BLaER1 treated with 17β-estradiol and CSF1 and Interleukin-3, amounts not matched to agents 10 nM and 100 nM (cell line): ENCODE measurements around the gene LSM11.
A peak's percentile ranks its signal among the peaks of the same experiment; 100 is the strongest.
"Not testable (repeated sequence)": the region's sequence is repeated elsewhere in the genome, so short reads cannot be mapped to it uniquely, and the experiment has no call there.

Experiments used
- H3K27ac ChIP-seq, 11 experiments: shearing (Covaris generic); formaldehyde crosslinking; 2 replicates each; pipeline ENCODE4 v1.8.1; 2022
- H3K27me3 ChIP-seq, 11 experiments: shearing (Covaris generic); formaldehyde crosslinking; 2 replicates each; pipeline ENCODE4 v1.8.1; 2022
- H3K36me3 ChIP-seq, 11 experiments: shearing (Covaris generic); formaldehyde crosslinking; 2 replicates each; pipeline ENCODE4 v1.8.1; 2022
- H3K4me1 ChIP-seq, 10 experiments: shearing (Covaris generic); formaldehyde crosslinking; 2 replicates each; pipeline ENCODE4 v1.8.1; 2022
- H3K4me2 ChIP-seq, 11 experiments: shearing (Covaris generic); formaldehyde crosslinking; 2 replicates each; pipeline ENCODE4 v1.8.1; 2022
- H3K4me3 ChIP-seq, 10 experiments: shearing (Covaris generic); formaldehyde crosslinking; 2 replicates each; pipeline ENCODE4 v1.8.1; 2022
- H3K9ac ChIP-seq, 11 experiments: shearing (Covaris generic); formaldehyde crosslinking; 2 replicates each; pipeline ENCODE4 v1.8.1; 2022
- H3K9me3 ChIP-seq, 11 experiments: shearing (Covaris generic); formaldehyde crosslinking; replicated peaks in 1 of 11; 2 replicates each; pipeline ENCODE4 v1.8.1; 2022
- H4K20me1 ChIP-seq, 11 experiments: shearing (Covaris generic); formaldehyde crosslinking; 2 replicates each; pipeline ENCODE4 v1.8.1; 2022
- Cebpa-rat ChIP-seq, 11 experiments: shearing (Covaris generic); IDR thresholded peaks; 2 replicates each; pipeline ENCODE4 v1.8.1; 2022

LSM11 gene

GRCh38 chr5:157713830-157714595 is 29.5 kb upstream of the LSM11 start:
- H3K4me1 ChIP-seq = peaks cover 7 to 23% (median 17%) of the 10 kb centered on the region in 10 experiments
- H3K9me3 ChIP-seq = no peaks in the 10 kb centered on the region
- no peak overlapping the region for H3K9ac ChIP-seq
- no peaks in the 10 kb centered on the region for H3K27me3 ChIP-seq
- no peak overlapping the region for H3K4me3 ChIP-seq
- H3K36me3 ChIP-seq = no peaks in the 10 kb centered on the region
- H4K20me1 ChIP-seq = no peaks in the 10 kb centered on the region
- TF ChIP-seq Cebpa-rat (IDR thresholded peaks at IDR 0.05) = no peak
- no peak overlapping the region for H3K27ac ChIP-seq
- no peak overlapping the region for H3K4me2 ChIP-seq

DNA sequence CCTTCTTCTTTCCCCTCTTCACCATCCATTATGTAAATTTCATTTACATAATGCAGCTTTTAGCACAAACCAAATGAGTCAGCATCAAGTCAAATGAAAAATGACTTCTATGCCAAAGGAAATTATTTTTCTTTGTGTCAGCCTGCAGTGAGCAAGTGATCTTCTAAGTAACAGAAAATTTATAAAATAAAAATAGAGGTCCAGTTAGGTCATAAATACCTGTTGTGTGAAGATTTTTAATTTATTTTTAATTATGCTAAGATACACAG is 29.0 kb upstream of the LSM11 start:
- Histone ChIP-seq H3K27me3 (no peaks in the 10 kb centered on the region), H3K36me3 (no peaks in the 10 kb centered on the region), H4K20me1 (no peaks in the 10 kb centered on the region), H3K4me2 (no peak overlapping the region), H3K9me3 (no peaks in the 10 kb centered on the region), H3K4me3 (no peak overlapping the region), H3K4me1 (peaks cover 7 to 23% (median 17%) of the 10 kb centered on the region in 10 experiments), H3K27ac (no peak overlapping the region), H3K9ac (no peak overlapping the region)
- TF ChIP-seq Cebpa-rat (IDR thresholded peaks at IDR 0.05) = no peak

DNA sequence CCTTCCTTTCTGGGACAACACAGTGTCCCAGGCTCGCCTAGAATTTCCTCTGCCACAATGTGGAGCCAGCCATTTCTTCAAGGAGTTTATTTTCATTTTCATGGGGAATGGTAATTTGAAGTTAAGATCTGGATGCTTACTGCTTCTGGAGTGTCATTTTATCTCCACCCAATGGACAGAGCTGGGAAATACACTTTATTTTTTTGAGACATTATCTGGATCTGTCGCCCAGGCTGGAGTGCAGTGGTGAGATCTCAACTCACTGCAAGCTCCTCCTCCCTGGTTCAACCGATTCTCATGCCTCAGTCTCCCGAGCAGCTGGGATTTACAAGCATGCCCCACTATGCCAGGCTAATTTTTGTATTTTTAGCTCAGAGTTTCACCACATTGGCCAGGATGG is 25.0 kb upstream of the LSM11 start:
- Histone ChIP-seq H4K20me1 (no peaks in the 10 kb centered on the region), H3K27me3 (no peaks in the 10 kb centered on the region), H3K4me1 (peaks cover 7 to 23% (median 17%) of the 10 kb centered on the region in 10 experiments), H3K36me3 (no peaks in the 10 kb centered on the region), H3K9me3 (0 out of 22 replicates have a peak, but pooled peaks cover 0 to 5% (median 0%) of the 10 kb centered on the region in 11 experiments), H3K9ac (no peak overlapping the region), H3K4me3 (no peak overlapping the region), H3K4me2 (peak overlapping the region in 9 of 11 experiments; percentile 20 to 60 (median 42); a peak in 8 of 22 replicates), H3K27ac (no peak overlapping the region; a peak in 1 of 22 replicates)
- no peak for TF ChIP-seq Cebpa-rat (IDR thresholded peaks at IDR 0.05)

- Histone ChIP-seq H3K4me2 (no peak overlapping the region; a peak in 1 of 22 replicates), H3K36me3 (no peaks in the 10 kb centered on the region), H3K4me1 (peaks cover 7 to 23% (median 17%) of the 10 kb centered on the region in 10 experiments), H4K20me1 (no peaks in the 10 kb centered on the region), H3K9me3 (0 out of 22 replicates have a peak, but pooled peaks cover 0 to 5% (median 0%) of the 10 kb centered on the region in 11 experiments), H3K27ac (no peak overlapping the region), H3K27me3 (no peaks in the 10 kb centered on the region), H3K9ac (no peak overlapping the region), H3K4me3 (no peak overlapping the region)
- TF ChIP-seq Cebpa-rat (IDR thresholded peaks at IDR 0.05) = no peak
Observed at GRCh38 chr5:157719245-157719644, 24.3 kb upstream of the LSM11 start.

DNA sequence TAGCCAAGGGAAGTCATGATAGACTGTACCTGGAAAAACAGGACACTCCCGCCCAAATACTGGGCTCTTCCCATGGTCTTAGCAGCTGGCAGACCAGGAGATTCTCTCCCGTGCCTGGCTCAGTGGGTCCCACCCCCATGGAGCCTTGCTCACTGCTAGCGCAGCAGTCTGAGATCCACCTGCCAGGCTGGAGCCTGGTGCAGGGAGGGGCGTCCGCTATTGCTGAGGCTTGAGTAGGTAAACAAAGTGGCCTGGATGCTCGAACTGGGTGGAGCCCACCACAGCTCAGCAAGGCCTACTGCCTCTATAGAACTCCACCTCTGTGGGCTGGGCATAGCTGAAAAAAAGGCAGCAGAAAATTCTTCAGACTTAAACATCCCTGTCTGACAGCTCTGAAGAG is 22.4 kb upstream of the LSM11 start:
- Histone ChIP-seq H4K20me1 (no peaks in the 10 kb centered on the region), H3K4me3 (no peak overlapping the region), H3K4me1 (peaks cover 7 to 24% (median 19%) of the 10 kb centered on the region in 10 experiments), H3K4me2 (no peak overlapping the region), H3K9ac (no peak overlapping the region), H3K36me3 (no peaks in the 10 kb centered on the region), H3K27me3 (no peaks in the 10 kb centered on the region), H3K9me3 (peaks cover 0 to 5% (median 0%) of the 10 kb centered on the region in 11 experiments; a peak in 3 of 22 replicates), H3K27ac (no peak overlapping the region)
- no peak for TF ChIP-seq Cebpa-rat (IDR thresholded peaks at IDR 0.05)

GRCh38 chr5:157722895-157723294 is 20.6 kb upstream of the LSM11 start:
- not testable (repeated sequence) for H3K9ac ChIP-seq, H4K20me1 ChIP-seq, H3K27me3 ChIP-seq, H3K36me3 ChIP-seq, H3K9me3 ChIP-seq, H3K4me2 ChIP-seq, H3K4me3 ChIP-seq, H3K27ac ChIP-seq
- peaks cover 4 to 15% (median 8%) of the 10 kb centered on the region in 10 experiments; a peak in 18 of 20 replicates for H3K4me1 ChIP-seq

- peaks cover 0 to 12% (median 4%) of the 10 kb centered on the region in 10 experiments; a peak in 7 of 20 replicates for H3K4me1 ChIP-seq
- not testable (repeated sequence) for H3K9ac ChIP-seq, H3K27ac ChIP-seq, H3K9me3 ChIP-seq, H3K36me3 ChIP-seq, H3K4me2 ChIP-seq, H4K20me1 ChIP-seq, H3K4me3 ChIP-seq, H3K27me3 ChIP-seq
Observed at GRCh38 chr5:157726607-157727006, 16.9 kb upstream of the LSM11 start.

DNA sequence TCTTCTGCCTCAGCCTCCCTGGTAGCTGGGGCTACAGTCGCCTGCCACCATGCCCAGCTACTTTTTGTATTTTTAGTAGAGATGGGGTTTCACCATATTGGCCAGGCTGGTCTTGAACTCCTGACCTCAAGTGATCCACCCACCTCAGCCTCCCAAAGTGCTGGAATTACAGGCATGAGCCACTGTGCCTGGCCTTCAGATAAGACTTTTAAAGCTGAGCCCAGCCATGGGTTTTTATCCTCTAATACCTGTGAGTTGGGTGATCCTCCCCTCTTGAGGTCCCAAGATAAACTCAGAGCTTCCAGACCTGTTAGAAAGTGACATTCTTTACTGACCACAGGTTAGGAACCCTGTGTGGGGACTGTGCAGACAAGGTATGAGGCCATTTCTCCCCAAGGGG is 15.7 kb upstream of the LSM11 start:
- H4K20me1 ChIP-seq, H3K4me2 ChIP-seq, H3K27ac ChIP-seq, H3K27me3 ChIP-seq, H3K9ac ChIP-seq, H3K9me3 ChIP-seq, H3K36me3 ChIP-seq, H3K4me3 ChIP-seq: not testable (repeated sequence)
- peaks cover 0 to 19% (median 9%) of the 10 kb centered on the region in 10 experiments; a peak in 13 of 20 replicates for H3K4me1 ChIP-seq

DNA sequence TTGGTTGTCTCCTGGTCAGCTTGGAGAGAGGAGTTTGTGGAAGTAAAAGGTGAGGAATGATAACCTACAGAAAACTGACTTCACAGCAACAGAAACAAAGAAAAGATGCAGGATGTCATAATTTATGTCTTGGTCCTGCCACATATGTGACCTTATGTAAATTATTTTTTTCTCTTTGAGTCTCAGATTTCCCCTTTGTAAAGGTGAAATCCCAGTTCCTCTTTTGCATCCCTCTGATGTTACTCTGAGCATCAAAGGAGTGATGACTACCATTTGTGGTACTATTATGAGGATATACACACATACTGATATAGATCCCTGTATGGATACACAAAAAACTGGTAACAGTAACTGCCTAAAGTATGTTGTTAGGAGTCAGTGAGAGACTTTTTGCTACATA is 13.7 kb upstream of the LSM11 start:
- H3K9ac ChIP-seq = no peak overlapping the region
- no peak for TF ChIP-seq Cebpa-rat (IDR thresholded peaks at IDR 0.05)
- H3K4me1 ChIP-seq = peaks cover 0 to 19% (median 9%) of the 10 kb centered on the region in 10 experiments; a peak in 13 of 20 replicates
- no peaks in the 10 kb centered on the region for H4K20me1 ChIP-seq
- H3K36me3 ChIP-seq = peaks cover 5 to 22% (median 15%) of the 10 kb centered on the region in 11 experiments; a peak in 17 of 22 replicates
- H3K9me3 ChIP-seq = peaks cover 0 to 5% (median 0%) of the 10 kb centered on the region in 11 experiments; a peak in 3 of 22 replicates
- H3K4me3 ChIP-seq = no peak overlapping the region
- H3K27ac ChIP-seq = no peak overlapping the region
- no peak overlapping the region for H3K4me2 ChIP-seq
- no peaks in the 10 kb centered on the region for H3K27me3 ChIP-seq

DNA sequence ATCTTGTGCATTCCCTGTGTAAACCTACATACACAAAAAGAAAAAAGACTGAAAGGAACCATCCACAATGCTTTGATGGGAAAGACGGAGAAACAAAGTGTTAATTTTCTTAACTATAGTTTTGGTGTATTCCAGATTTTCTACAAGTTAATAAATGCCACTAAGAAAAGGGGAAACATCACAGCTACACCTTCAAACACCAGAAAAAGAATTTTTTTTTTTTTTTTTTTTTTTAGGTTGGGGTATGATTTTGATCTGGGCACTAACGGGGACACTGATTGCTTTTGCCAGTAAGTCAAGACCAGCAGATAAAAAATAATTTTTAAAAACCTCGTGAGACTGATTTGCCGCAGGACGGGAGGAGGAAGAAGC is 12.6 kb upstream of the LSM11 start:
- Histone ChIP-seq H3K9me3 (0 out of 22 replicates have a peak, but pooled peaks cover 0 to 3% (median 0%) of the 10 kb centered on the region in 11 experiments), H3K9ac (peak overlapping the region; percentile 74 to 86 (median 82)), H3K4me1 (peaks cover 0 to 18% (median 7%) of the 10 kb centered on the region in 10 experiments; a peak in 12 of 20 replicates), H3K27ac (peak overlapping the region; percentile 58 to 90 (median 81); a peak in 21 of 22 replicates), H4K20me1 (no peaks in the 10 kb centered on the region), H3K27me3 (no peaks in the 10 kb centered on the region), H3K4me2 (peak overlapping the region; percentile 62 to 89 (median 73)), H3K4me3 (peak overlapping the region; percentile 57 to 79 (median 70)), H3K36me3 (peaks cover 6 to 33% (median 19%) of the 10 kb centered on the region in 11 experiments; a peak in 17 of 22 replicates)
- TF ChIP-seq Cebpa-rat (IDR thresholded peaks at IDR 0.05) = no peak
